Left ventricle myocardium inferior (tissue), 1 donor: ENCODE data around the gene GET4. TPM values are rescaled to one million over a fixed set of nuclear protein-coding genes. Genes with fewer than 3 reads are reported as not detected.

Experiments
- DNase-seq: peaks from one replicate; pipeline ENCODE4 v3.0.0-alpha.2; 2020
- H3K27ac ChIP-seq: fragments of 200-600 bp; replicated peaks from 2 replicates; pipeline ENCODE4 v1.8.0; 2021
- H3K27me3 ChIP-seq: fragments of 200-600 bp; 2 replicates; pipeline ENCODE4 v1.8.0; 2021; ENCODE audit warnings: low read depth
- H3K36me3 ChIP-seq: fragments of 200-600 bp; 2 replicates; pipeline ENCODE4 v1.8.0; 2021
- H3K4me1 ChIP-seq: fragments of 200-600 bp; 2 replicates; pipeline ENCODE4 v1.8.0; 2021
- H3K4me3 ChIP-seq: fragments of 200-600 bp; 2 replicates; pipeline ENCODE4 v1.8.0; 2021; ENCODE audit warnings: mild to moderate bottlenecking, moderate library complexity
- H3K9me3 ChIP-seq: fragments of 200-600 bp; replicated peaks from 2 replicates; pipeline ENCODE4 v1.8.0; 2021
- CTCF ChIP-seq: fragments of 200-600 bp; IDR thresholded peaks from 2 replicates; pipeline ENCODE4 v1.8.0; 2021; ENCODE audit warnings: antibody characterized with exemption, mild to moderate bottlenecking, borderline replicate concordance
- intact Hi-C: fragments of 100-400 bp; cut with micrococcal nuclease; formaldehyde crosslinking; loops from one replicate; pipeline ENCODE4 v1.11.0; 2022
- total RNA-seq: library from RNA; stranded (reverse); fragmentation: NEBNext Ultra II Directional; extraction: Animal tissue kit (Norgen Biotek cat#: 25700); gene quantifications from one replicate; pipeline ENCODE4 v1.2.1, GENCODE V29; 2021
- donor health status: DM: no; HTN: yes; CAD: no; lungs with severe emphysema.

Gene GET4
- total RNA-seq, 1 donor from 2014 or later: 22.9 TPM

- peaks cover 7% of the 10 kb centered on the region for H3K27me3 ChIP-seq
- TF ChIP-seq CTCF: no peak
- H3K4me1 ChIP-seq: no peaks in the 10 kb centered on the region
- no peak overlapping the region for H3K4me3 ChIP-seq
- no peak for DNase-seq
- no peak overlapping the region for H3K27ac ChIP-seq
- H3K36me3 ChIP-seq: no peaks in the 10 kb centered on the region
- no peaks in the 10 kb centered on the region for H3K9me3 ChIP-seq
- intact Hi-C loops: no loop called here
Observed at GRCh38 chr7:934469-935163, 58.3 kb downstream of the GET4 start.

- intact Hi-C loops: no loop called here
- no peaks in the 10 kb centered on the region for H3K36me3 ChIP-seq
- no peaks in the 10 kb centered on the region for H3K4me1 ChIP-seq
- no peak for TF ChIP-seq CTCF
- H3K27ac ChIP-seq: no peak overlapping the region
- H3K27me3 ChIP-seq: peaks cover 7% of the 10 kb centered on the region
- peaks cover 1% of the 10 kb centered on the region for H3K9me3 ChIP-seq
- H3K4me3 ChIP-seq: no peak overlapping the region
- no peak for DNase-seq
Observed at GRCh38 chr7:935164-935873, 59.0 kb downstream of the GET4 start.

GRCh38 chr7:935874-936385, 59.6 kb downstream of the GET4 start:
- Histone ChIP-seq H3K36me3 (no peaks in the 10 kb centered on the region), H3K27me3 (peaks cover 7% of the 10 kb centered on the region), H3K27ac (no peak overlapping the region), H3K4me3 (no peak overlapping the region), H3K4me1 (no peaks in the 10 kb centered on the region), H3K9me3 (peaks cover 7% of the 10 kb centered on the region)
- DNase-seq: no peak
- intact Hi-C loops: no loop called here
- TF ChIP-seq CTCF: no peak

- H3K27ac ChIP-seq: no peak overlapping the region
- no peaks in the 10 kb centered on the region for H3K36me3 ChIP-seq
- no peak overlapping the region for H3K4me3 ChIP-seq
- TF ChIP-seq CTCF: no peak
- intact Hi-C loops: no loop called here
- H3K4me1 ChIP-seq: no peaks in the 10 kb centered on the region
- DNase-seq: no peak
- H3K9me3 ChIP-seq: peaks cover 12% of the 10 kb centered on the region
- H3K27me3 ChIP-seq: peaks cover 7% of the 10 kb centered on the region
Observed at GRCh38 chr7:936386-937054, 60.2 kb downstream of the GET4 start.

- H3K27me3 ChIP-seq: peaks cover 7% of the 10 kb centered on the region
- H3K36me3 ChIP-seq: no peaks in the 10 kb centered on the region
- H3K4me3 ChIP-seq: no peak overlapping the region
- DNase-seq: no peak
- TF ChIP-seq CTCF: no peak
- intact Hi-C loops: no loop called here
- H3K4me1 ChIP-seq: no peaks in the 10 kb centered on the region
- H3K27ac ChIP-seq: no peak overlapping the region
- peaks cover 12% of the 10 kb centered on the region for H3K9me3 ChIP-seq
Observed at GRCh38 chr7:937856-938484, 61.6 kb downstream of the GET4 start.
